MM.1S (cell line): ENCODE data around the gene ACYP2.
"Not testable (repeated sequence)": the region's sequence is repeated elsewhere in the genome, so short reads cannot be mapped to it uniquely, and the experiment has no call there.

ENCODE experiments used
- DNase-seq: peaks from one replicate; pipeline ENCODE4 v3.0.0-alpha.2; 2015
- H2AFZ ChIP-seq: fragments of 300-600 bp; sonication (generic); 2 replicates; pipeline ENCODE4 v1.6.0; 2016; ENCODE audit warnings: antibody characterized with exemption, low read length
- H3F3A ChIP-seq: fragments of 300-600 bp; sonication (generic); 2 replicates; pipeline ENCODE4 v1.6.1; 2016; ENCODE audit warnings: mild to moderate bottlenecking, antibody characterized with exemption, low read length, moderate library complexity, mixed read lengths; ENCODE audit not compliant: insufficient read depth
- H3K27ac ChIP-seq: fragments of 300-600 bp; sonication (generic); 2 replicates; pipeline ENCODE4 v1.5.1; 2016; ENCODE audit warnings: mild to moderate bottlenecking, low read length
- H3K27me3 ChIP-seq: fragments of 300-600 bp; sonication (generic); replicated peaks from 2 replicates; pipeline ENCODE4 v1.6.0; 2016; ENCODE audit warnings: low read length; ENCODE audit not compliant: insufficient read depth
- H3K36me3 ChIP-seq: fragments of 300-600 bp; sonication (generic); replicated peaks from 2 replicates; pipeline ENCODE4 v1.6.1; 2016; ENCODE audit warnings: mild to moderate bottlenecking, low read length, mixed read lengths; ENCODE audit not compliant: insufficient read depth
- H3K4me1 ChIP-seq: fragments of 300-600 bp; sonication (generic); 2 replicates; pipeline ENCODE4 v1.6.1; 2016; ENCODE audit warnings: low read length, mixed read lengths
- H3K4me2 ChIP-seq: fragments of 300-600 bp; sonication (generic); 2 replicates; pipeline ENCODE4 v1.6.0; 2016; ENCODE audit warnings: low read depth, low read length
- H3K4me3 ChIP-seq: fragments of 300-600 bp; sonication (generic); 2 replicates; pipeline ENCODE4 v1.5.1; 2016; ENCODE audit warnings: low read length, mixed read lengths
- H3K79me2 ChIP-seq: fragments of 300-600 bp; sonication (generic); 2 replicates; pipeline ENCODE4 v1.6.1; 2016; ENCODE audit warnings: mixed run types, low read length, mixed read lengths
- H3K9ac ChIP-seq: fragments of 300-600 bp; sonication (generic); 2 replicates; pipeline ENCODE4 v1.6.1; 2016; ENCODE audit warnings: low read length, mixed read lengths
- H3K9me2 ChIP-seq: fragments of 300-600 bp; sonication (generic); replicated peaks from 2 replicates; pipeline ENCODE4 v1.6.1; 2016; ENCODE audit warnings: mild to moderate bottlenecking, low read length, mixed read lengths; ENCODE audit not compliant: insufficient read depth
- H3K9me3 ChIP-seq: fragments of 300-600 bp; sonication (generic); replicated peaks from 2 replicates; pipeline ENCODE4 v1.6.1; 2016; ENCODE audit warnings: mild to moderate bottlenecking, low read length, mixed read lengths; ENCODE audit not compliant: insufficient read depth
- H4K20me1 ChIP-seq: fragments of 300-600 bp; sonication (generic); 2 replicates; pipeline ENCODE4 v1.6.1; 2016; ENCODE audit warnings: mild to moderate bottlenecking, low read length, moderate library complexity, mixed read lengths; ENCODE audit not compliant: insufficient read depth
- CTCF ChIP-seq: fragments of 300-600 bp; sonication (generic); IDR thresholded peaks from 2 replicates; pipeline ENCODE4 v1.5.1; 2016; ENCODE audit warnings: antibody characterized with exemption, low read length, mixed read lengths
- EZH2 ChIP-seq: fragments of 300-600 bp; sonication (generic); optimal IDR thresholded peaks from 2 replicates; pipeline ENCODE3; 2017; ENCODE audit warnings: low read depth, mild to moderate bottlenecking, antibody characterized with exemption, low read length, mixed read lengths
- EZH2phosphoT487 ChIP-seq: fragments of 300-600 bp; sonication (generic); IDR thresholded peaks from 2 replicates; pipeline ENCODE4 v1.6.1; 2018; ENCODE audit warnings: antibody characterized with exemption, low read length

The ACYP2 gene

GRCh38 chr2:54122939-54123338 lies 7.5 kb downstream of the ACYP2 start:
- H3K9me2 ChIP-seq = no peaks in the 10 kb centered on the region
- no peak for DNase-seq
- H3K4me1 ChIP-seq = no peaks in the 10 kb centered on the region
- no peaks in the 10 kb centered on the region for H3K27me3 ChIP-seq
- H4K20me1 ChIP-seq = no peaks in the 10 kb centered on the region
- TF ChIP-seq EZH2phosphoT487 (no peak), CTCF (no peak), EZH2 (no peak)
- H2AFZ ChIP-seq = no peak overlapping the region
- no peak overlapping the region for H3K9ac ChIP-seq
- no peak overlapping the region for H3K27ac ChIP-seq
- H3K9me3 ChIP-seq = no peaks in the 10 kb centered on the region
- no peak overlapping the region for H3K4me3 ChIP-seq
- no peak overlapping the region for H3K4me2 ChIP-seq
- no peaks in the 10 kb centered on the region for H3K36me3 ChIP-seq
- no peaks in the 10 kb centered on the region for H3F3A ChIP-seq
- no peaks in the 10 kb centered on the region for H3K79me2 ChIP-seq

- not testable (repeated sequence) for H3K27ac ChIP-seq, H3K9me2 ChIP-seq, H3K9me3 ChIP-seq, H3K9ac ChIP-seq, H3K79me2 ChIP-seq, H3K4me3 ChIP-seq, H2AFZ ChIP-seq, H3K36me3 ChIP-seq, H4K20me1 ChIP-seq, H3K4me2 ChIP-seq, DNase-seq, H3F3A ChIP-seq, H3K27me3 ChIP-seq, H3K4me1 ChIP-seq
Measured at GRCh38 chr2:54127174-54127573, 11.8 kb downstream of the ACYP2 start.

GRCh38 chr2:54133056-54133455 lies 17.6 kb downstream of the ACYP2 start:
- Histone ChIP-seq H3K27me3 (no peaks in the 10 kb centered on the region), H3K9me2 (no peaks in the 10 kb centered on the region), H4K20me1 (no peaks in the 10 kb centered on the region), H3K27ac (no peak overlapping the region), H3K4me1 (no peaks in the 10 kb centered on the region), H3F3A (no peaks in the 10 kb centered on the region), H2AFZ (no peak overlapping the region), H3K9ac (no peak overlapping the region), H3K4me3 (no peak overlapping the region), H3K79me2 (no peaks in the 10 kb centered on the region), H3K9me3 (no peaks in the 10 kb centered on the region), H3K36me3 (no peaks in the 10 kb centered on the region), H3K4me2 (no peak overlapping the region)
- no peak for DNase-seq
- TF ChIP-seq EZH2 (no peak), CTCF (no peak), EZH2phosphoT487 (no peak)

GRCh38 chr2:54139210-54139609 lies 23.8 kb downstream of the ACYP2 start:
- no peak for DNase-seq
- H3K36me3 ChIP-seq = no peaks in the 10 kb centered on the region
- no peak overlapping the region for H3K9ac ChIP-seq
- no peaks in the 10 kb centered on the region for H3K79me2 ChIP-seq
- no peak overlapping the region for H3K4me3 ChIP-seq
- no peaks in the 10 kb centered on the region for H3F3A ChIP-seq
- H3K27ac ChIP-seq = no peak overlapping the region
- no peaks in the 10 kb centered on the region for H3K9me3 ChIP-seq
- H2AFZ ChIP-seq = no peak overlapping the region
- H3K4me1 ChIP-seq = no peaks in the 10 kb centered on the region
- H4K20me1 ChIP-seq = no peaks in the 10 kb centered on the region
- H3K9me2 ChIP-seq = no peaks in the 10 kb centered on the region
- TF ChIP-seq EZH2phosphoT487 (no peak), CTCF (no peak)
- H3K27me3 ChIP-seq = no peaks in the 10 kb centered on the region
- no peak overlapping the region for H3K4me2 ChIP-seq
